ENCODE results near the gene SOCS1. TPM values are rescaled to one million over a fixed set of nuclear protein-coding genes. Genes with fewer than 3 reads are reported as not detected.
A peak's percentile ranks its signal among the peaks of the same experiment; 100 is the strongest.

Gene SOCS1
- total and polyA plus RNA-seq, 2 of the 8 experiments (the other 6 are each of a cell fraction or from before 2014, with no cell fraction given), result 21.0 to 48.9 TPM

DNA sequence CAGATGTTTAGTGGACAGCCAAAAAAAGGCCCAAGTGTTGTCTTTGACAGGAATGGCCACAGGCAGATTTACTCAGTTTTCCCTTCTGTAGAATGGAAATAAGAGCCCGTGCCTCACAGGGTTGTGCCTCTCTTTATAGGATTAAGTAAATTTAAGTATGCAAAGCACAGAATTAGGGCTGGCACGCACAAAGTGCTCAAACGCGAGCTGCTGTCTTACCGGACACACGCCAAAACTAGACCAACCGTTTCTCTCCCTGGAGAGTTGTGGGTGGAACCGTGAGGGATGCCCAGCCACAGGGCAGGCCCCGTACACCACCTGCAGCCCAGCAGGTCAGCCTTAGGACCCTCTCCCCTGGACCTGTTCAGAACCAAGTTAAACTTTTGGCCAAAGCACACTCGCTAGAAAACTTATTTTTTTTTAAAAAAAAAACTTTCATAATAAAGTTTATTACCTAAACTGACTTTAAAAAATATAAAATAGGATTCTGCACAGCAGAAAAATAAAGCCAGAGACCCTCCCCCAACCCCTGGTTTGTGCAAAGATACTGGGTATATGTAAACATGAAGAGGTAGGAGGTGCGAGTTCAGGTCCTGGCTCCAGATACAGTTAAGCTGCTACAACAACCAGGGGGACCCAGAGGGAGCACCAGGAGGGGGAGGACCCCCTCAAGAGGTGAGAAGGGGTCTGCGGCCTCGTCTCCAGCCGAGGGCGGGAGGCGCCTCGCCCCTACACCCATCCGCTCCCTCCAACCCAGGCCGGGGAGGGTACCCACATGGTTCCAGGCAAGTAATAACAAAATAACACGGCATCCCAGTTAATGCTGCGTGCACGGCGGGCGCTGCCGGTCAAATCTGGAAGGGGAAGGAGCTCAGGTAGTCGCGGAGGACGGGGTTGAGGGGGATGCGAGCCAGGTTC lies 1.8 kb downstream of the SOCS1 start (continued):
- no peak for TF ChIP-seq TBP (IDR thresholded peaks at IDR 0.05; ENCODE audit: low read depth, low read length)
- TF ChIP-seq, protein P1, sequence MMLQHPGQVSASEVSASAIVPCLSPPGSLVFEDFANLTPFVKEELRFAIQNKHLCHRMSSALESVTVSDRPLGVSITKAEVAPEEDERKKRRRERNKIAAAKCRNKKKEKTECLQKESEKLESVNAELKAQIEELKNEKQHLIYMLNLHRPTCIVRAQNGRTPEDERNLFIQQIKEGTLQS (IDR thresholded peaks at IDR 0.05; ENCODE audit: insufficient read depth, low read depth, low read length), result no peak
- TF ChIP-seq JUND (IDR thresholded peaks at IDR 0.05; ENCODE audit: low read length), result no peak
- TF ChIP-seq, protein P2, sequence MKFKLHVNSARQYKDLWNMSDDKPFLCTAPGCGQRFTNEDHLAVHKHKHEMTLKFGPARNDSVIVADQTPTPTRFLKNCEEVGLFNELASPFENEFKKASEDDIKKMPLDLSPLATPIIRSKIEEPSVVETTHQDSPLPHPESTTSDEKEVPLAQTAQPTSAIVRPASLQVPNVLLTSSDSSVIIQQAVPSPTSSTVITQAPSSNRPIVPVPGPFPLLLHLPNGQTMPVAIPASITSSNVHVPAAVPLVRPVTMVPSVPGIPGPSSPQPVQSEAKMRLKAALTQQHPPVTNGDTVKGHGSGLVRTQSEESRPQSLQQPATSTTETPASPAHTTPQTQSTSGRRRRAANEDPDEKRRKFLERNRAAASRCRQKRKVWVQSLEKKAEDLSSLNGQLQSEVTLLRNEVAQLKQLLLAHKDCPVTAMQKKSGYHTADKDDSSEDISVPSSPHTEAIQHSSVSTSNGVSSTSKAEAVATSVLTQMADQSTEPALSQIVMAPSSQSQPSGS (IDR thresholded peaks at IDR 0.05; ENCODE audit: low read length), result no peak
- TF ChIP-seq, protein P3, sequence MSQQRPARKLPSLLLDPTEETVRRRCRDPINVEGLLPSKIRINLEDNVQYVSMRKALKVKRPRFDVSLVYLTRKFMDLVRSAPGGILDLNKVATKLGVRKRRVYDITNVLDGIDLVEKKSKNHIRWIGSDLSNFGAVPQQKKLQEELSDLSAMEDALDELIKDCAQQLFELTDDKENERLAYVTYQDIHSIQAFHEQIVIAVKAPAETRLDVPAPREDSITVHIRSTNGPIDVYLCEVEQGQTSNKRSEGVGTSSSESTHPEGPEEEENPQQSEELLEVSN (IDR thresholded peaks at IDR 0.05), result peak; percentile 22; the same call in 1 of the 2 replicates
- no peak for TF ChIP-seq ASH2L (IDR thresholded peaks at IDR 0.05; ENCODE audit: low read length)

All from H1 (cell line).